ENCODE results near the gene SDK1.

Gene SDK1

DNA sequence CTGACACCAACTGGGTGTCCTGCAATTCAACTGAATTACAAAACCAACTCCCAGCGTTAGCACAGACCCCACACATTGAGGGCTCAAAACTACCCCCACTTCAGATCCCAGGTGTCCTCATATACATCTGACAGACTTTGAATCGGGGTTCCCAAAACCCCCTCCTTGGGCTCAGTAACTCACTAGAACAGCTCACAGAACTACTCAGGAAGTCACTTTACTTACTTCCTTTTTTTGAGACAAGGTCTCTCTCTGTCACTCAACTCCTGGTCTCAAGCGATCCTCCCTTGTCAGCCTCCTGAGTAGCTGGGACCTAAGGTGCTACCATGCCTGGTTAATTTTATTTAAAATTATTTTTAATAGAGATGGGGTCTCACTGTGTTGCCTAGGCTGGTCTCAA is 456.0 kb downstream of the SDK1 start:
- in situ Hi-C loops (cut with HindIII; ENCODE audit: low sequenced_read_pairs): no loop called here

DNA sequence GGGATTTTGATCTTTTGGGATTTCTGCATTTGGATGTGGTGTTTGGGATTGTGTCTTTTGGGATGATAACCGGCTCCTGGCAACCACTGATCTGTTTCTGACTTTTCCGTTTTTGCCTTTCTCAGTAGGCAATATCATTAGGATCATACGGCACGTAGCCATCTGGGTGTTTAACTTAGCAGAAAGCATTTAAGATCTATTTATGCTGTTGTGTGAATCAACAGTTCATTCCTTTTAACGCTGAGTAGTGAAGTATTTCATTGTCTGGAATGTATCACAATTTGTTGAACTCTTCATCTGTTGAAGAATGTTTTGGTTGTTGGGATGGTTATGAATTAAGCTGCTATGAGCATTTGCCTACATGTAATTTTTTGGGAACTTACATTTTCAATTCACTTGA is 459.6 kb downstream of the SDK1 start:
- in situ Hi-C loops (cut with HindIII; ENCODE audit: low sequenced_read_pairs): no loop called here

DNA sequence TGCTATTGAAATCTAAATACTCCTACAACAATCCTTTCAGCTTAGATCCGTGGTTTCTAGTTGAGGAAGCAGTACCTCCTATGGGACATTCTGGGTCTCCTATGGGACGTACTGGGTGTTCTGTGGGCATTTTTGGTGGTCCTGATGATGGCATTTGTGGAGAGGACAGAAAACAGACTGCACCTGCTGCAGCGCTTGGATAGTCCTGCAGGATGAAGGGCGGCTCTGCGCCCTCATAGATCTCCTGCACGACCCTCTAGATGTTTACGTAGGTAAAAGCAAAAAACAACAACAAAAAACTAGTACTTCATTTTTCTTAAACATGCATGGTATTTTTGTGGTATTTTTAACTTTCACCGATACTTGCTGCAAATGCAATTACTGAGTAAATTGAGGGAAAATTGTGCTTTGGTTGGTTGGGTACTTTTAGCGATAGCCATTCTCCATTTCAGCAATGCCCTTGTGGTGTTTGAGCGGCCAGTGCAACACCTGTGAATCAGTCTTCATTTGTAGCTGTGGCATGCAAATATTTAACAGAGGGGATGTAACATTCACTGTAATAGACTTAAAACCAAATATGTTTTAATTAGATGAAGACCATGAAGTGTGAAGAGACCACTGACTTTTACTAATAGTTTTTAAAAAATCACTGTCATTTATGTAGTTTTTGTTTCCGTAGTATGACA is 461.2 kb downstream of the SDK1 start:
- in situ Hi-C loops (cut with HindIII; ENCODE audit: low sequenced_read_pairs): no loop called here

DNA sequence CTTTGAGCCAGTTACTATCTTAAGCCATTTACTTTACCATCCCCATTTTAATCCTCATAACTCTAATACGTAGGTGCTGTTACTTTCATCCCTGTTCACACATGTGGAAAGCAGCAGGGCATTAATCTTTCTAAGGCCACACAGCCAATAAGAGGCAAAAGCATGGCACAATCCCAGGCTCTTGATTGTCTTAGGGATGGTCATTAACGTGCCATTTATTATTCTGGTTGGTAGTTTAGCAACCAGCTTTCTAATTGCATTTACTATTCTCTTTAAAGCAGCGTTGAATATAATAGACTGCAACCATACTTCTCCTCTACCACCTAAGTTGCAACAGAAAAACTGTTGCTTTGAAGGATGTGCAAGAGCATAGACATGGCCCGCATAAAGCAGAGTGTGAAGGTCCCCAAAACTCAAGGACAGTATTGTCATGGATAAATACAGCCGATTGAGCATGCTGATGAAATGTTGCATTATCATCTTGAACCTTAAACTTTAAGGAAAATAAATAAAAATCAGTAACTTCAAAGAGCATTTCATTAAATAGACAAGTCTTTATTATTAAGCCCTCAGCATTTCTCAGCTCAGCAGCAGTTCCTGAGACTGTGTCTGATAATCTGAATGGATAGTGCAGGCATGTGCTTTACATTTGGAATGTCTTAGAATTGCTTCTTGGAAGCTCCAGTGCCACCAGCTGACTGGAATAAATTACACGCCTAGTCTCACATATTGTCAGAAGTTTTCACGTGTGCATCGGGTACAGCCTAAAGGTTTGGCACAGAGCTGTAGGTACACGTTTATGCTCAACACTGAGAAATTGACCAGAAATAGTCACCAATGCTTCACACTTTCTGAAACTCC is 467.1 kb downstream of the SDK1 start:
- in situ Hi-C loops (cut with HindIII; ENCODE audit: low sequenced_read_pairs): no loop called here

DNA sequence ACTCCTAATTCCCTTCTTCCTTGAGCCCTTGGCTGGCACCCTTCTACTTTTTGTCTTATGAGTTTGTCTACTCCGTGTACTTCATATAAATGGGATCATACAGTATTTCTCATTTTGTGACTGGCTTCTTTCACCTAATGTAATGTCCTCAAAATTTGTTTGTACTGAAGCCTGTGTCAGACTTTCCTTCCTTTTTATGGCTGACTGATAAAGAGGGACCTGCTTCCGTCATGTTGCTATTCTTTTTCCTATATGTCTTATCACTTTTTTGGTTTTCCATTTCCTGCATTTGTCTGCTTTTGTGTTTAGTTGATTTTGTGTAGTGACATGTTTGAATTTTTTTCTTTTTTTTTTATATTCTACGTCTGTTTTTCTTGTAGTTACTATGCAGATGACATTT is 470.9 kb downstream of the SDK1 start:
- in situ Hi-C loops (cut with HindIII; ENCODE audit: low sequenced_read_pairs): no loop called here

DNA sequence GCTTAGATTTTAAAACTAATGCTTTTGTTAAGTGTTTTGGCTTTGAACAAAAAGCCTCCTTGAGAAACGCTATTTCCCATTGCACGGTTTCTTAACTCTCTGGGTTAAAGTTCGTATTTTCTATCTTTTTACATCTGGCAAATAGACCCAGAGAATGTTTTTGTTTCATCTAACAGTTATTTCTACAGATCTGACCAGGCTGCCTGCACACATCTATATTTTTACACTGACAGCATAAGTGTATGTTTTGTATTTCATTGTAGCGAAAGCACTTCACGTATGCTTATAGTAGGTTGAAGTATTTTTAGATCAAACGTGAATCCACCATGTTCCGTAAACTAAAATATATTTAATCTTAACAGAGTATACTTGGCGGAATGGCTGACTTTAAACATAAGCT is 477.3 kb downstream of the SDK1 start:
- in situ Hi-C loops (cut with HindIII; ENCODE audit: low sequenced_read_pairs): no loop called here

DNA sequence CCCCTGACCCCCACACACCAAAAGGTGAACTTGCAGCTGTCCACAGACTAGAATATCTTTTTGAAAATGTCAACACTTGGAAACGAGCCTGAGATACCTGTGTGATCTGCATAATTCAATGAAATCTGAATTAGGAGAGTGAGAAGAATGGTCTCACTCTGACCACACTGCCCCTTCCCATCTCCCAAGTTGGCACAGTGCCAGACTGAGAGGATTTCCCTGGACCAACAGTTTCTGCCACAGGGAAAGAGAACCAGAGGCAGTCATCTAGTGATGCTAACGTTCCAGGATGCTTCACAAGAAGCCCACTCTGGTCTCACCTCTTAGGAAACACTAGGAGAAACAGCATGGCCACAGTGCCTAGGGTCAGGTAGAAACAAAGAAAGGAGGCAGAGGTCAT is 479.0 kb downstream of the SDK1 start:
- in situ Hi-C loops (cut with HindIII; ENCODE audit: low sequenced_read_pairs): no loop called here

DNA sequence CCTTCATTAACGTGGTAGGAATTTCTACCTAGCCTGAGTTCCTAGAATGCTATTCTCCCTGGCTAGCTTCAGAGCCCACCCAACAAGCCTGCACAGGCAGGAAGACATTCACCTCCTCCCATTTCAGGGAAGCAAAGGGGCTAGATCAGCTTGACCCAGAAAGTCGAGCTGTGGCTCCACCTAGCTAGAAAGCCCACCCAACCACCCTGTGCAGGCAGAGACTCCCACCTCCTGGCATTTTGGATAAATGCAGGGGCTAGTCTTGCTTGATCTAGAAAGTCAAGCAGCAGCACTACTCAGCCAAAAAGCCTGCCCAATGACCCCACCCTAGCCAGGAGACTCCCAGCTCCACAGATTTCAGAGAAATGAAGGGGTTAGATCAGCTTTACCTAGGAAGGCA is 479.5 kb downstream of the SDK1 start:
- in situ Hi-C loops (cut with HindIII; ENCODE audit: low sequenced_read_pairs): no loop called here

DNA sequence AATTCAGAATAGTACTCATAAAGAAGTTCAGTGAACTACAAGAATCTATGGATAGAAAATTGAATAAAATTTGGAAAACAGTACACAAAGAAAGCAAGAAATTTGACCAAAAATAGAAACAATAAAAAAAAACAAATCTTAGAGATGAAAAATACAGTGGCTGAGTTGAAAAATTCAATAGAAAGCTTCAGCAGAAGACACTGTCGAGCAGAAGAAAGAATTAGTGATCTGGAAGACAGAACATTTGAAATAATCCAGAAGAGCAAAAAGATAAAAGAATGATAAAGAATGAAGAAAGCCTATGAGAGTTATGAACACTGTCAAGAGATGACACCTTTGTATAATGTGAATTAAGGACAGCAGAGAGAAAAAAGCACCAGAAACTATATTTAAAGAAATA is 480.6 kb downstream of the SDK1 start:
- in situ Hi-C loops (cut with HindIII; ENCODE audit: low sequenced_read_pairs): no loop called here

DNA sequence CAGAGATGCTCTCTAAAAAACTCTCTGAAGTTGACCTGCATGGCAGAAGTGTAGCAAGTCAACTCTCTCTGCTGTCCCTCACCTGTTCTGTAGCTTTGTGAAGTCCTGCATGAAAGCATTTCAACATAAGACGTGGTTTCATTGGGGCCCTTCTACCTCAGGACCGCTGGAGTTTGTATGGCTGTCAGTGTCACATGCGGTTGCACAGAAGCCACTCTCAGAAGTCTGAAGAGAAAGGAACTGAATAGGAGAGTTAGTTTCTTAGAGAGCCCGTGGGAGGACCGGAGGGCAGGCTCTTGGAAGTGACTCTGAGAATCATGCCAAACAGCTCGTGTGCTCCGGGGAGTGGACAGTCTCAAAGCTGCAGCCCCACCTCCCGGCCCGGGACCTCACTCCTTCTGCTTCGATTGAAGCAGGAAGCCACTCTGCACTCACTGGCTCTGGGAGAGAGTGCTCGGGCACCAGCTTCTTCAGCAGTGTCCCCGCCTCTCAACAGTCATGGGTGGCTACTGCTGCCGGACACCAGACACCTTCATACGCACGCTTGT is 486.7 kb downstream of the SDK1 start:
- in situ Hi-C loops (cut with HindIII; ENCODE audit: low sequenced_read_pairs): no loop called here

DNA sequence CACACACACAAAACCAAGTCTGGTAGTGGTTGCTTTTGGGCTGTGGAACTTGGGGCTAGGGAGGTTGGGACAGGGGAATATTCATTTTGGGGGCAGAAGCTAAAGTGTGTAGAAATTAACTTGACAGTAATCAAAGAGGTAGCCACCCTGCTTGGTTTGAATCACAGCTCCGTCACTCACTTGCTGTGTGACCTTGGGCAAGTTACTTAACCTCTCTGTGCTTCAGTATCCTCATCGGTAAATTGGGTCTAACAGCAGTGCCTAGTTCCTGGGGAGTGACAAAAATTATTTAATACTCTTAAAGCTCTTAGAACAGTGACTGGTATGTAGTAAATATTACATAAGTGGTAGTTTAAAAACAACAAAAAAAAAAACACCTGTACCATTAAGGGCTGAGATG is 489.8 kb downstream of the SDK1 start:
- in situ Hi-C loops (cut with HindIII; ENCODE audit: low sequenced_read_pairs): no loop called here

DNA sequence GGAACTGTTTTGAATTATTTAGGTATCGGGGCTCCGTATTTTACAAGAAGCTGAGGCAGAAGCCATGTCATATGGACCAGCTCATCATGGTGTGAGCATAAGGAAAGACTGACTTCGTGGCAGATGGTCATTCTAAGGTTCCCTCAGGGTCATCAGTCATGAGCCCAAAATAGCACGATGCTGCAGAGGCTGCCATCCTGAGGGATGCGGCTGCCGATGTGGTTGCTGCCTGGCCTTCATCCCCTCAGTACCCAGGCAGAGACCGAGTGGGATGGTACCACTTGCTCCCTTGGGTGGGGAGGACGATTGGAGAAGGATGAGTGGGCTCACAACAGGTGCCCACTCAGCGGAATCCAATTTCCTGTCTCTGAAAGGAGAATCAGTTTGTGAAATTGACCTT is 490.3 kb downstream of the SDK1 start:
- in situ Hi-C loops (cut with HindIII; ENCODE audit: low sequenced_read_pairs): no loop called here

DNA sequence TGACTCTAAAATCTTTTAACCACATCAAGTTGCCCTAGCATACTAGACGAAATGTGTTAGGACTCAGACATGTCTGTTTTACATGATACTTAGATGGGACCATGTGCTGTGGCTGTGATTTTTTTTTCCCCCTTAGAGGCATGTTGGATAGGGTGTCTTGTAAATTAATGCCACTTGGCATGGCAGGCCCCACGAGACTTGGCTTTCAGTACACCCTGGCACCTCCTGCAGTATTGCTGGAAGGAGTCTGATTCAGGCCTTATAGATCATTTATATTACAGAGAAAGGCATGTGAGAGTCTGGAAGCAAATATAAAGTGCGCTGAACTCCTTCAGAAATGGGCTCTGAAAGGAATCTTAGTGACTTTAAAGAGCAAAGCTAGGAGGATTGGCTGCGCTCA is 494.1 kb downstream of the SDK1 start:
- in situ Hi-C loops (cut with HindIII; ENCODE audit: low sequenced_read_pairs): no loop called here

DNA sequence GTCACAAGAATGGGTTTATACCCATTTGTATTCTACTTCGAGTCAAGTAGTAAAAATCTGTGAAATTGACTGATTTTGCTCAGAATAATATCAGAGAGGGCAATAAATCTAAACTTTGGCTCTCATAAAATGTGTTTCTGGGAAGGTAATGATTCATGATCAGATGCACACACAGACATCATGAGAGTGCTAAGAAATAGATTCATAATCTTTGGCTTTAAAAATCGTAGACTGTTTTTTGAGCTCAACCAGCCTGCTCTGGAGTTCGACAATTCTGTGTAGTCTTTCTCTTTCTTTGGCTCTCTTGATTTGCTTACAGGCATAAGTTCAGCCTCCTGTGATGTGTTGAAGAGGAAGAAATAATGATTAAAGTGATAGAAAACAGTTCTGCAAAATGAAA is 494.7 kb downstream of the SDK1 start:
- in situ Hi-C loops (cut with HindIII; ENCODE audit: low sequenced_read_pairs): no loop called here

DNA sequence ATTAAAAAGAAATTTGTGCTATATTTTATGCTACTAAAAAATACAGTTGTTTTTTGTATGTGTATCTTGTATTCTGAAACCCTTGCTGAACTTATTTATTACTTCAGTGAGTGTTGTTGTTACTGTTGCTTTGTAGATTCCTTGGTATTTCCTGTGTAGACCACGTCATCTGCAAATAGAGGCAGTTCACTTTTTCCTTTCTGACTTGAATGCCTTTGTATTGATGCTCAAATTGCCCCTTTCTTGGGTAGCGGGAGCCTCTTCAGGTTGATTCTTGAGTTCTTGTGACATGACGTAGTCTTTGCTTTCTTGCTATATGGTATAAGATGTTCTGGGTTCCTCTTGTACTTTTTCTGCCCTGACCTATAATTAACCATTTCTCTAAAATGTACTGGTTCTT is 504.1 kb downstream of the SDK1 start:
- in situ Hi-C loops (cut with HindIII; ENCODE audit: low sequenced_read_pairs): no loop called here

DNA sequence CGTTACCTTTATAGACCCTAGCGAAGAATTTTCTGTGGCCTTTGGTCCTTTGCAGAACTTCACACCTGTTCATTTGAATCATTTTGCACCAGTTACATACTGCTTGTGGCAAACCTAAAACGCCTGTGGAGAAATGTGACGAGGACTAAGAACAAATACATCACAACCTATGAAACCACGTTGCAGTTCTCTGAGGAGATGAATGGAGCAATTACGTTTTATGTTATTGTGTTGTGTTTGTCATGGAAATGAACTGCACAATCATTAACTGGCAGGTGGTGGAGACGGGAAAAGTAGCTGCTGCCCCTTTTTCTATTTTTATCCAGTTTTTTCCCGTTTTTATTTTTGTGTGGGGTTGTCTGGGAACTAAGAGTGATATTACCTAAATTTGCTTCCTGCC is 505.5 kb downstream of the SDK1 start:
- in situ Hi-C loops (cut with HindIII; ENCODE audit: low sequenced_read_pairs): no loop called here

DNA sequence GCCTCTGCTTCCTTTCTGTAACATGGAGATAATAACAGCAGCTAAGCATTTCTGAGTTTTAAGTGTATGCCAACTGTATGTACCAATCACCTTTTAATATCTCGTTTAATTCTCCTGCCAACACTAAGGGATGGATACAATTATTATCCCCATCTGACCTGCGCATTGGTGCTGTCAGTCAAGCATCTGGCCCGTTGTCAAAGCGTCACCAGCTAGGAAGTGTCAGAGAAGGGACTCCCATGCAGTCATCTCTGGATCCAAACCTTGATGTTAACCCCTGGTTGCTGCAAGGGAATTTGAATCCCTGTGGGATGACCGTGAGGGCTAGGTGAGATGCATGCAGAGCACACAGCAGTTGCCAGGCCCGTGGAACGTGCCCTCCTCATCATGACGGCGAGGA is 506.8 kb downstream of the SDK1 start:
- in situ Hi-C loops (cut with HindIII; ENCODE audit: low sequenced_read_pairs): no loop called here

DNA sequence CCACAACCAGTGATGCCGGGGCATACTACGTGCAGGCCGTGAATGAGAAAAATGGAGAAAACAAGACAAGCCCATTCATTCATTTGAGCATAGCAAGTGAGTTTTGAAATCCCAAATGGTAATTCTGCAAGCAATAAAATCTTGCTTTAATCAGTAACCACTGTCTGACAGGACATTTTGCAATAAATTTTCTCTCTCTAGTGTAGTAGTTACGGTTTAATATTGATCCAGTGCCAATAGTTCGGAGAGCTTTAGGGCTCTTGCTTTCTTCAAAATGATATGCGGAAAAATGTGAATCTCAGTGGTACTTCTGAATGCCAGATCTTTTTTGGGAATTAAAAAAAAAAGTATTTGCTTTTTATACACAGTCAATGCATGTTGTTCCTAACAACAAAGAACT is 520.4 kb downstream of the SDK1 start:
- in situ Hi-C loops (cut with HindIII; ENCODE audit: low sequenced_read_pairs): no loop called here

DNA sequence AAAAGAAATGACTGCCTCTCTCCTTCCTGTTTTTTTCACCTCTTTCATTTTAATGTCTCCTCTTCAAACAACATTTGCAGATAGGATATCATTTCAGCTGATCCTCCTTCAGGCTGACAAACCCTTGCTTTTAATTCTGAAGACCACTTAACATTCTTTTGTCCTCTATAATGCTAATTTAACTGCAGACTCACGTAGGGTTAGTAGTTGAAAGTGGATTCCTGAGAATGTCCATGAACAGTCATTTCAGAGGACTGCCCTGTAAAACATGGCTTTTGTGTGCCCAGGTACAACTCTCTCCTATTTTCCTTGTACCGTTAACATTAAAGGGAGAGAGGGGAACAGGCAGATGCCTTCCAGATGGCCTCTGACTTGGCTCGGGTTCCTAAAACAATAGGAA is 524.4 kb downstream of the SDK1 start:
- in situ Hi-C loops (cut with HindIII; ENCODE audit: low sequenced_read_pairs): no loop called here

DNA sequence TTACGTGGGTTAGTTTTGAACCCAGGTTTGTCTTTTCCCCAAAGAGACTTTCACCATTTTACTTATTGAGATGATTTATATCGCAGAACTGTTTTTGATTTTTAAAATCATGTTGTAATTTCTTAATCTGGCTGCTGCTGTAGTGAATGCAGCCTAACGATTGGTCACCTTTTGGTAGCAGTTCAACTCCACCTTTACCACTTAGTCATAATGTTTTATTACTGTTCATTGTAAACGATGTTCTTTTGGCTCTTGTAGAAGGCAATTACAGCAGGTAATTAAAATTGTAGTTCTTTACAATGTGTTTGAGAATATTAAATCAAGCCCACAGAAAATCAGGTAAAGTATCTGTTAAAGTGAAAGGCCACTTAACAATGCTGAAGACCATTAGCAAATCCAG is 531.1 kb downstream of the SDK1 start:
- in situ Hi-C loops (cut with HindIII; ENCODE audit: low sequenced_read_pairs): loop anchor here (5.0 kb wide), 1 partner anchor 80 kb away; no protein-coding TSS in a partner anchor

DNA sequence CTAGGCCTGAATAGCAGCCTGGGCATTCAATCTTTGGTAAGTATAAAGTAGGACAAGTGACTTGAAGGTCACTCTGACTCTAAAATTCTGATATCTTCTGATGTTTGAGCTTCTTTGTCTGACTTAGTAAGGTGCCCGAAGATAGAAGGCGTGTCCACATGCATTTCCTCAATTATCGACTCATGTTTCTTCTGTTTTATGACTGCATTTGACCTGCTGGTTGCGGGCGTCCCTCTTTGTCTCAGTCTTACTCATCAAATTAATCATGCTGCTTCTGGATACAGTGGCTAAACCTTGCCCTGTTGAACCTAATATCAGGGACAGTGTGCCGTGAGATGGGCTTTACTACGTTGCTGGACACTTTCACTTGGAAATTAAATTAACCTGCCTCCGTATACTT is 534.1 kb downstream of the SDK1 start:
- in situ Hi-C loops (cut with HindIII; ENCODE audit: low sequenced_read_pairs): no loop called here

DNA sequence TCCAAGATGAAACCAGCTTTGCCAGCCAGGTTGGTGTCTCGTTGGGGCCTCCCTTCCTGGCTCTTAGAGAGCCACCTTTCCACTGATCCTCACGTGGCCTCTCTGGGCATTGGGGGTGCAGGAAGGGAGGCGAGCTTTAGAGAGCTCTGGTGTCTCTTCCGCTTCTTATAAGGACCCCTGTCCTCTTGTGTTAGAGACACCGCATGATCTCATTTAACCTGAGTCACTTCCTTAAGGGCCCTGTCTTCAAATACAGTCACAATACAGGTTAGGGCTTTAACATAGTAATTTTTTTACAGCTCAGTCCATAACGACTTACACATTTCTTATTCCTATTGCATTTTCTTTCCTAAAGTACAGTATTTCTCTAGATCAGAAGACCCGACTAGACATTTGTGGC is 535.8 kb downstream of the SDK1 start:
- in situ Hi-C loops (cut with HindIII; ENCODE audit: low sequenced_read_pairs): no loop called here
